HCT116 (cell line): Measurements from ENCODE around the gene NDUFB3. TPM values are rescaled to one million over a fixed set of nuclear protein-coding genes. Genes with fewer than 3 reads are reported as not detected.
A peak's percentile ranks its signal among the peaks of the same experiment; 100 is the strongest.

Experiments used
- ATAC-seq: fragments of 200-7000 bp; cut with Tn5 transposase; 2 replicates; pipeline ENCODE4 v1.9.1; 2020; ENCODE audit warnings: mild to moderate bottlenecking, moderate library complexity
- BruUV-seq: library from RNA; stranded (reverse); fragments of 400-500 nt; replicated peaks from 2 replicates; lab custom pipeline; 2021; lab: Mats Ljungman, UMichigan
- CTCF ChIA-PET: fragments of 300-600 bp; sonication (Branson Sonifier 250); formaldehyde crosslinking; loops from one replicate; lab custom pipeline; 2021; ENCODE audit warnings: antibody characterized with exemption; lab: Charles Lee
- POLR2A ChIA-PET: fragments of 300-600, 350-600 bp; sonication (Branson Sonifier 250); formaldehyde crosslinking; loops from one replicate; lab custom pipeline; 2021; ENCODE audit warnings: antibody characterized with exemption; lab: Charles Lee
- RAD21 ChIA-PET, 2 experiments: fragments of 300-600 bp; sonication (Branson Sonifier 250); formaldehyde crosslinking; loops; one replicate each; lab custom pipeline; 2023; ENCODE audit warnings: low total read pairs in 2 of 2; ENCODE audit not compliant: uncharacterized antibody in 2 of 2, unreplicated experiment in 2 of 2, low non-redundant PET in 1 of 2; lab: Charles Lee
- DNase-seq: peaks from one replicate; pipeline ENCODE4 v3.0.0-alpha.2; 2010; ENCODE audit warnings: low read depth, low spot score
- H2AFZ ChIP-seq: fragments of 200-600 bp; shearing (Covaris generic), sonication (generic); 2 replicates; pipeline ENCODE4 v1.6.1; 2017; ENCODE audit warnings: low read depth, mixed run types, mixed read lengths, antibody characterized with exemption, low read length; ENCODE audit not compliant: poor library complexity, severe bottlenecking
- H3K27ac ChIP-seq: 2 replicates; pipeline ENCODE4 v1.5.1; 2012; ENCODE audit warnings: low read depth, low read length
- H3K27me3 ChIP-seq: fragments of 200-600 bp; sonication (generic); 2 replicates; pipeline ENCODE4 v1.6.1; 2016; ENCODE audit warnings: mixed run types, low read length, mixed read lengths; ENCODE audit not compliant: insufficient read depth
- H3K36me3 ChIP-seq, 2 experiments: fragments of 200-500 bp in 1 of 2; fragments of 200-600 bp in 1 of 2; sonication (Bioruptor generic) in 1 of 2; sonication (generic) in 1 of 2; 2 replicates each; pipeline versions ENCODE4 v1.5.1 to v1.6.1; 2014 to 2016; ENCODE audit warnings: low read length in 2 of 2, inconsistent platforms in 1 of 2, mixed read lengths in 1 of 2, mixed run types in 1 of 2; ENCODE audit not compliant: insufficient read depth in 2 of 2, control insufficient read depth in 1 of 2
- H3K4me1 ChIP-seq, 2 experiments: fragments of 200-600 bp in 1 of 2; sonication (generic) in 1 of 2; 2 replicates each; pipeline versions ENCODE4 v1.5.1 to v1.6.1; 2012 to 2017; ENCODE audit warnings: low read length in 2 of 2, inconsistent platforms in 1 of 2, mild to moderate bottlenecking in 1 of 2, mixed read lengths in 1 of 2, mixed run types in 1 of 2, moderate library complexity in 1 of 2; ENCODE audit not compliant: insufficient read depth in 2 of 2, control insufficient read depth in 1 of 2
- H3K4me2 ChIP-seq: fragments of 200-600 bp; sonication (generic); 2 replicates; pipeline ENCODE4 v1.6.1; 2017; ENCODE audit warnings: mixed run types, low read length, mixed read lengths
- H3K4me3 ChIP-seq, 2 experiments: fragments of 200-600 bp in 1 of 2; sonication (generic) in 1 of 2; replicated peaks in 1 of 2; 2 replicates each; pipeline ENCODE4 v1.5.1; 2011 to 2016; ENCODE audit warnings: low read length in 2 of 2, control low read depth in 1 of 2, low read depth in 1 of 2, mild to moderate bottlenecking in 1 of 2, mixed read lengths in 1 of 2, mixed run types in 1 of 2
- H3K79me2 ChIP-seq: fragments of 200-600 bp; sonication (generic); 2 replicates; pipeline ENCODE4 v1.6.1; 2017; ENCODE audit warnings: mild to moderate bottlenecking, mixed run types, low read length, moderate library complexity, mixed read lengths; ENCODE audit not compliant: insufficient read depth
- H3K9ac ChIP-seq: fragments of 200-600 bp; sonication (generic); 2 replicates; pipeline ENCODE4 v1.6.1; 2016; ENCODE audit warnings: low read length, mixed read lengths
- H3K9me2 ChIP-seq: fragments of 200-600 bp; sonication (generic), shearing (Covaris generic); 2 replicates; pipeline ENCODE4 v1.6.1; 2017; ENCODE audit warnings: mixed run types, mild to moderate bottlenecking, moderate library complexity; ENCODE audit not compliant: insufficient read depth
- H3K9me3 ChIP-seq, 2 experiments: fragments of 200-500 bp in 1 of 2; fragments of 200-600 bp in 1 of 2; sonication (Bioruptor generic) in 1 of 2; sonication (generic) in 1 of 2; 2 replicates each; pipeline ENCODE4 v1.6.1; 2014 to 2017; ENCODE audit warnings: low read length in 2 of 2, mixed read lengths in 2 of 2, inconsistent platforms in 1 of 2, low read depth in 1 of 2, mild to moderate bottlenecking in 1 of 2, mixed run types in 1 of 2, moderate library complexity in 1 of 2; ENCODE audit not compliant: control insufficient read depth in 1 of 2, insufficient read depth in 1 of 2
- H4K20me1 ChIP-seq: fragments of 200-600 bp; sonication (generic), shearing (Covaris generic); 2 replicates; pipeline ENCODE4 v1.6.1; 2017; ENCODE audit warnings: mixed run types, mild to moderate bottlenecking, moderate library complexity; ENCODE audit not compliant: insufficient read depth
- ATF3 ChIP-seq: IDR thresholded peaks from 2 replicates; pipeline ENCODE4 v1.6.1; 2012
- FOSL1 ChIP-seq: IDR thresholded peaks from 2 replicates; pipeline ENCODE4 v1.6.1; 2012; ENCODE audit warnings: low read depth
- POLR2AphosphoS5 ChIP-seq: IDR thresholded peaks from 2 replicates; pipeline ENCODE4 v1.6.1; 2011; ENCODE audit warnings: mild to moderate bottlenecking, low read depth, low read length, moderate library complexity
- TCF7L2 ChIP-seq: IDR thresholded peaks from 2 replicates; pipeline ENCODE4 v1.7.0; 2011; ENCODE audit warnings: borderline replicate concordance, inconsistent platforms; ENCODE audit not compliant: insufficient read depth, insufficient read length; ENCODE audit errors: extremely low read depth
- ZBTB33 ChIP-seq: IDR thresholded peaks from 2 replicates; pipeline ENCODE4 v1.6.1; 2011; ENCODE audit warnings: mild to moderate bottlenecking, low read length, moderate library complexity; ENCODE audit not compliant: insufficient replicate concordance; ENCODE audit errors: extremely low read depth
- ZFX ChIP-seq: fragments of 450-650 bp; IDR thresholded peaks from 2 replicates; pipeline ENCODE4 v1.6.1; 2017
- ZNF274 ChIP-seq: fragments of 200-500 bp; sonication (Bioruptor generic); IDR thresholded peaks from 2 replicates; pipeline ENCODE4 v1.6.1; 2014; ENCODE audit warnings: mild to moderate bottlenecking, low read depth, low read length, inconsistent platforms
- intact Hi-C: fragments of 100-400 bp; cut with micrococcal nuclease; formaldehyde crosslinking; loops from 2 replicates; pipeline ENCODE4 v1.10.0; 2022
- total RNA-seq: library from RNA; stranded (reverse); gene quantifications from one replicate; pipeline ENCODE4 v1.2.1, GENCODE V29; 2021; ENCODE audit not compliant: unreplicated experiment

NDUFB3 gene
- total RNA-seq, 1 experiment from 2014 or later: 94.6 TPM

GRCh38 chr2:201073071-201073470 lies 1.3 kb downstream of the NDUFB3 start:
- intact Hi-C loops: loop anchor here (5.0 kb wide), 2 partner anchors 186 to 361 kb away; partner anchors contain the start of genes NIF3L1 and PPIL3
- ChIA-PET CTCF (no interaction called here), RAD21 (no interaction called here), POLR2A (no interaction called here)
- Histone ChIP-seq H3K36me3 (no peaks in the 10 kb centered on the region), H3K27ac (no peak overlapping the region), H3K4me1 (peaks cover 4 to 18% of the 10 kb centered on the region in 2 experiments; a peak in 3 of 4 replicates), H3K4me3 (peak overlapping the region; percentile 77 to 93), H3K79me2 (peaks cover 76% of the 10 kb centered on the region), H3K9me3 (no peaks in the 10 kb centered on the region), H3K9me2 (no peaks in the 10 kb centered on the region), H4K20me1 (no peaks in the 10 kb centered on the region), H2AFZ (no peak overlapping the region), H3K27me3 (no peaks in the 10 kb centered on the region), H3K9ac (peak overlapping the region; percentile 73; the same call in 1 of the 2 replicates), H3K4me2 (peak overlapping the region; percentile 84)
- no peak for TF ChIP-seq FOSL1
- no peak for TF ChIP-seq ATF3
- no peak for TF ChIP-seq POLR2AphosphoS5
- TF ChIP-seq ZNF274: no peak
- no peak for TF ChIP-seq ZBTB33
- no peak for TF ChIP-seq TCF7L2
- no peak for TF ChIP-seq ZFX
- DNase-seq (no peak), ATAC-seq (no peak)
- BruUV-seq: no TSS peak
